Measurements from ENCODE around the gene LRFN4. TPM values are rescaled to one million over a fixed set of nuclear protein-coding genes. Genes with fewer than 3 reads are reported as not detected.

LRFN4 gene
- total RNA-seq, 1 donor, result 33.7 TPM

- no peak for DNase-seq (ENCODE audit: low read depth in 2 of 3, low spot score in 2 of 3)
Observed at GRCh38 chr11:66857234-66857926, 516 bp downstream of the LRFN4 start.

GRCh38 chr11:66857927-66858185, 992 bp downstream of the LRFN4 start:
- DNase-seq (ENCODE audit: low read depth in 2 of 3, low spot score in 2 of 3), result no peak

GRCh38 chr11:66858186-66858938, 1.5 kb downstream of the LRFN4 start:
- no peak for DNase-seq (ENCODE audit: low read depth in 2 of 3, low spot score in 2 of 3)

- DNase-seq (ENCODE audit: low read depth in 2 of 3, low spot score in 2 of 3), result no peak
Observed at GRCh38 chr11:66858939-66859685, 2.2 kb downstream of the LRFN4 start.

GRCh38 chr11:66859686-66860448, 3.0 kb downstream of the LRFN4 start:
- DNase-seq (ENCODE audit: low read depth in 2 of 3, low spot score in 2 of 3), result no peak

GRCh38 chr11:66860449-66860831, 3.6 kb downstream of the LRFN4 start:
- DNase-seq (ENCODE audit: low read depth in 2 of 3, low spot score in 2 of 3), result no peak

GRCh38 chr11:66861038-66861773, 4.3 kb downstream of the LRFN4 start:
- DNase-seq (ENCODE audit: low read depth in 2 of 3, low spot score in 2 of 3), result no peak

- DNase-seq (ENCODE audit: low read depth in 2 of 3, low spot score in 2 of 3), result no peak
Observed at GRCh38 chr11:66861774-66862558, 5.1 kb downstream of the LRFN4 start.

GRCh38 chr11:66862559-66863037, 5.7 kb downstream of the LRFN4 start:
- no peak for DNase-seq (ENCODE audit: low read depth in 2 of 3, low spot score in 2 of 3)

- no peak for DNase-seq (ENCODE audit: low read depth in 2 of 3, low spot score in 2 of 3)
Observed at GRCh38 chr11:66863428-66864125, 6.7 kb downstream of the LRFN4 start.

GRCh38 chr11:66864172-66864901, 7.5 kb downstream of the LRFN4 start:
- DNase-seq (ENCODE audit: low read depth in 2 of 3, low spot score in 2 of 3), result no peak

- DNase-seq (ENCODE audit: low read depth in 2 of 3, low spot score in 2 of 3), result no peak
Observed at GRCh38 chr11:66864924-66865697, 8.2 kb downstream of the LRFN4 start.

GRCh38 chr11:66866007-66866406, 9.1 kb downstream of the LRFN4 start:
- DNase-seq (ENCODE audit: low read depth in 2 of 3, low spot score in 2 of 3), result no peak

GRCh38 chr11:66866511-66866986, 9.7 kb downstream of the LRFN4 start:
- DNase-seq (ENCODE audit: low read depth in 2 of 3, low spot score in 2 of 3), result no peak

GRCh38 chr11:66867425-66868040, 10.7 kb downstream of the LRFN4 start:
- DNase-seq (ENCODE audit: low read depth in 2 of 3, low spot score in 2 of 3), result no peak

- no peak for DNase-seq (ENCODE audit: low read depth in 2 of 3, low spot score in 2 of 3)
Observed at GRCh38 chr11:66868082-66868725, 11.3 kb downstream of the LRFN4 start.
